HepG2 (cell line): ENCODE results near the gene SEL1L2.

Source experiments
- BHLHE40 ChIP-seq: IDR thresholded peaks from 2 replicates; pipeline ENCODE4 v1.6.1; 2011; ENCODE audit warnings: low read length, improper control_type of control experiment
- TF ChIP-seq, protein P1 (sequence below): sonication (generic); formaldehyde crosslinking; IDR thresholded peaks from 2 replicates; pipeline ENCODE4 v1.5.0; 2020; ENCODE audit warnings: mild to moderate bottlenecking, missing genetic modification reagents, moderate library complexity
- TF ChIP-seq, protein P2 (sequence below): sonication (generic); formaldehyde crosslinking; IDR thresholded peaks from 2 replicates; pipeline ENCODE4 v1.4.0; 2020; ENCODE audit warnings: mild to moderate bottlenecking, missing genetic modification reagents, borderline replicate concordance

DNA sequence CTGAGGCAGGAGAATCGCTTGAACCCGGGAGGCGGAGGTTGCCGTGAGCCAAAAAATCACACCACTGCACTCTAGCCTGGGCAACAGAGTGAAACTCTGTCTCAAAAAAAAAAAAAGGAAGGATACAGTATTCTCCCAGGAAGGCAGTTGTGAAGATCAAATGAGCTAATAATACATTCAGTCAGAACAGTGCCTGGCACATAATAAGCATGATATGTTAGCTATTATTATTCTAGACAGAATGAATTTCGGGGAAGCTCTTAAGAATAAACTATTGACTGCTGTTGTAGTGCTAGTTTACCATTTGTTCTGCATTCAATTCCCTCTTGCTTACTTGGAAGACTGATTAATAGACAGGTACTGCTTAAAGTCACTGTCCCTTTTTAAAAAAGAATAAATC, 164.9 kb downstream of the SEL1L2 start:
- TF ChIP-seq, protein P1, sequence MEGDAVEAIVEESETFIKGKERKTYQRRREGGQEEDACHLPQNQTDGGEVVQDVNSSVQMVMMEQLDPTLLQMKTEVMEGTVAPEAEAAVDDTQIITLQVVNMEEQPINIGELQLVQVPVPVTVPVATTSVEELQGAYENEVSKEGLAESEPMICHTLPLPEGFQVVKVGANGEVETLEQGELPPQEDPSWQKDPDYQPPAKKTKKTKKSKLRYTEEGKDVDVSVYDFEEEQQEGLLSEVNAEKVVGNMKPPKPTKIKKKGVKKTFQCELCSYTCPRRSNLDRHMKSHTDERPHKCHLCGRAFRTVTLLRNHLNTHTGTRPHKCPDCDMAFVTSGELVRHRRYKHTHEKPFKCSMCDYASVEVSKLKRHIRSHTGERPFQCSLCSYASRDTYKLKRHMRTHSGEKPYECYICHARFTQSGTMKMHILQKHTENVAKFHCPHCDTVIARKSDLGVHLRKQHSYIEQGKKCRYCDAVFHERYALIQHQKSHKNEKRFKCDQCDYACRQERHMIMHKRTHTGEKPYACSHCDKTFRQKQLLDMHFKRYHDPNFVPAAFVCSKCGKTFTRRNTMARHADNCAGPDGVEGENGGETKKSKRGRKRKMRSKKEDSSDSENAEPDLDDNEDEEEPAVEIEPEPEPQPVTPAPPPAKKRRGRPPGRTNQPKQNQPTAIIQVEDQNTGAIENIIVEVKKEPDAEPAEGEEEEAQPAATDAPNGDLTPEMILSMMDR (CRISPR knock-in tag): no peak
- TF ChIP-seq BHLHE40: no peak
- TF ChIP-seq, protein P2, sequence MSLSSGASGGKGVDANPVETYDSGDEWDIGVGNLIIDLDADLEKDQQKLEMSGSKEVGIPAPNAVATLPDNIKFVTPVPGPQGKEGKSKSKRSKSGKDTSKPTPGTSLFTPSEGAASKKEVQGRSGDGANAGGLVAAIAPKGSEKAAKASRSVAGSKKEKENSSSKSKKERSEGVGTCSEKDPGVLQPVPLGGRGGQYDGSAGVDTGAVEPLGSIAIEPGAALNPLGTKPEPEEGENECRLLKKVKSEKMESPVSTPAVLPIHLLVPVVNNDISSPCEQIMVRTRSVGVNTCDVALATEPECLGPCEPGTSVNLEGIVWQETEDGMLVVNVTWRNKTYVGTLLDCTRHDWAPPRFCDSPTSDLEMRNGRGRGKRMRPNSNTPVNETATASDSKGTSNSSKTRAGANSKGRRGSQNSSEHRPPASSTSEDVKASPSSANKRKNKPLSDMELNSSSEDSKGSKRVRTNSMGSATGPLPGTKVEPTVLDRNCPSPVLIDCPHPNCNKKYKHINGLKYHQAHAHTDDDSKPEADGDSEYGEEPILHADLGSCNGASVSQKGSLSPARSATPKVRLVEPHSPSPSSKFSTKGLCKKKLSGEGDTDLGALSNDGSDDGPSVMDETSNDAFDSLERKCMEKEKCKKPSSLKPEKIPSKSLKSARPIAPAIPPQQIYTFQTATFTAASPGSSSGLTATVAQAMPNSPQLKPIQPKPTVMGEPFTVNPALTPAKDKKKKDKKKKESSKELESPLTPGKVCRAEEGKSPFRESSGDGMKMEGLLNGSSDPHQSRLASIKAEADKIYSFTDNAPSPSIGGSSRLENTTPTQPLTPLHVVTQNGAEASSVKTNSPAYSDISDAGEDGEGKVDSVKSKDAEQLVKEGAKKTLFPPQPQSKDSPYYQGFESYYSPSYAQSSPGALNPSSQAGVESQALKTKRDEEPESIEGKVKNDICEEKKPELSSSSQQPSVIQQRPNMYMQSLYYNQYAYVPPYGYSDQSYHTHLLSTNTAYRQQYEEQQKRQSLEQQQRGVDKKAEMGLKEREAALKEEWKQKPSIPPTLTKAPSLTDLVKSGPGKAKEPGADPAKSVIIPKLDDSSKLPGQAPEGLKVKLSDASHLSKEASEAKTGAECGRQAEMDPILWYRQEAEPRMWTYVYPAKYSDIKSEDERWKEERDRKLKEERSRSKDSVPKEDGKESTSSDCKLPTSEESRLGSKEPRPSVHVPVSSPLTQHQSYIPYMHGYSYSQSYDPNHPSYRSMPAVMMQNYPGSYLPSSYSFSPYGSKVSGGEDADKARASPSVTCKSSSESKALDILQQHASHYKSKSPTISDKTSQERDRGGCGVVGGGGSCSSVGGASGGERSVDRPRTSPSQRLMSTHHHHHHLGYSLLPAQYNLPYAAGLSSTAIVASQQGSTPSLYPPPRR (CRISPR knock-in tag): no peak
